Tibial nerve (tissue), 4 donors: ENCODE measurements around the gene RGS7. TPM values are rescaled to one million over a fixed set of nuclear protein-coding genes. Genes with fewer than 3 reads are reported as not detected.

Experiments used
- DNase-seq, 2 donors: peaks; one replicate each; pipeline ENCODE4 v3.0.0-alpha.2; 2019; ENCODE audit warnings: low spot score in 2 of 2
- H3K27ac ChIP-seq, 4 donors: fragments of 200-600 bp; sonication (generic) in 3 of 4; one replicate each; pipeline ENCODE4 v1.5.1; 2017 to 2019; ENCODE audit warnings: mild to moderate bottlenecking in 1 of 4
- H3K27me3 ChIP-seq, 2 donors: fragments of 200-600 bp; sonication (generic) in 1 of 2; one replicate each; pipeline versions ENCODE4 v1.5.1 to v1.6.0; 2017 to 2019
- H3K36me3 ChIP-seq, 3 donors: fragments of 200-600 bp; sonication (generic); one replicate each; pipeline ENCODE4 v1.5.1; 2018 to 2019
- H3K4me1 ChIP-seq, 4 donors: fragments of 200-600 bp; sonication (generic) in 3 of 4; one replicate each; pipeline ENCODE4 v1.5.1; 2017 to 2019
- H3K4me3 ChIP-seq, 4 donors: fragments of 200-600 bp; sonication (generic) in 3 of 4; one replicate each; pipeline ENCODE4 v1.5.1; 2017 to 2019; ENCODE audit warnings: mild to moderate bottlenecking in 1 of 4, moderate library complexity in 1 of 4
- H3K9me3 ChIP-seq, 4 donors: fragments of 200-600 bp; sonication (generic) in 3 of 4; one replicate each; pipeline ENCODE4 v1.5.1; 2017 to 2019
- EP300 ChIP-seq, 2 donors: sonication (generic); formaldehyde crosslinking; IDR thresholded peaks; one replicate each; pipeline ENCODE4 v1.6.1; 2017; ENCODE audit warnings: antibody characterized with exemption in 2 of 2, mild to moderate bottlenecking in 1 of 2
- POLR2A ChIP-seq, 2 donors: fragments of 450-650 bp; IDR thresholded peaks; one replicate each; pipeline ENCODE4 v1.6.1; 2017; ENCODE audit warnings: antibody characterized with exemption in 2 of 2, mild to moderate bottlenecking in 2 of 2, moderate library complexity in 2 of 2
- WGBS, 2 donors: methylation state at CpG; one replicate each; pipeline ENCODE4 v1.1.5; 2018; 5-methylcytosine and 5-hydroxymethylcytosine counted together
- total RNA-seq, 4 donors: library from RNA; depleted of rRNA; stranded (reverse); fragments of >200 nt; gene quantifications; one replicate each; pipeline ENCODE4 v1.1.0, GENCODE V29; 2016
- TF ChIP-seq, protein P1 (sequence below), 5 experiments: fragments of 200-600 bp in 3 of 5; fragments of 450-650 bp in 2 of 5; sonication (generic) in 3 of 5; IDR thresholded peaks; one replicate each; pipeline ENCODE4 v1.5.1; 2016 to 2019; ENCODE audit warnings: antibody characterized with exemption in 5 of 5, mild to moderate bottlenecking in 3 of 5, moderate library complexity in 2 of 5

The RGS7 gene
- total RNA-seq, 4 donors from 2014 or later, result 0.39 to 1.5 (median 1.0) TPM; not detected in 1

GRCh38 chr1:240925273-240925672 lies 431.7 kb downstream of the RGS7 start:
- WGBS, 2 donors, result 92 to 94% methylated on average over 4 of the region's 4 CpGs
- no peaks in the 10 kb centered on the region for H3K4me1 ChIP-seq

DNA sequence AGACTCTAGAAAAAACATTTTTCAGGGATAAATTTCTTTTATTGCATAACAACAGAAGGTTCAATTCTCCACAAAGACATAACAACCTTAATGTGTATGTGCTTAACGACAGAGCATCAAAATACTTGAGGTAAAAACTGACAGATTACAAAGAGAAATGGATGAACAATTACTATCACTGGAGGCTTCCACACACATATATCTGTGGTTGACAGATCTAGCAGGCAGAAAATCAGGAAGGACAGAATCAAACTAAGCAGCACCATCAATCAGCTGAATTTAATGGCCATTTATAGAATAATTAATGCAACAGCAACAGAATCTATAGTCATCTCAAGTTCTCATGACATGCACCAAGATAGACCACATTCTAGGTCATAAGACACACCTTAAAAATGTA lies 439.0 kb downstream of the RGS7 start:
- 85 to 86% methylated on average over 1 of the region's 1 CpG for WGBS, 2 donors
- Histone ChIP-seq H3K4me1 (no peaks in the 10 kb centered on the region), H3K27ac (no peak overlapping the region), H3K27me3 (no peaks in the 10 kb centered on the region), H3K9me3 (peaks cover 0 to 5% (median 0%) of the 10 kb centered on the region in 4 donors), H3K36me3 (no peaks in the 10 kb centered on the region), H3K4me3 (no peak overlapping the region)
- TF ChIP-seq EP300 (IDR thresholded peaks at IDR 0.05), result no peak
- TF ChIP-seq, protein P1, sequence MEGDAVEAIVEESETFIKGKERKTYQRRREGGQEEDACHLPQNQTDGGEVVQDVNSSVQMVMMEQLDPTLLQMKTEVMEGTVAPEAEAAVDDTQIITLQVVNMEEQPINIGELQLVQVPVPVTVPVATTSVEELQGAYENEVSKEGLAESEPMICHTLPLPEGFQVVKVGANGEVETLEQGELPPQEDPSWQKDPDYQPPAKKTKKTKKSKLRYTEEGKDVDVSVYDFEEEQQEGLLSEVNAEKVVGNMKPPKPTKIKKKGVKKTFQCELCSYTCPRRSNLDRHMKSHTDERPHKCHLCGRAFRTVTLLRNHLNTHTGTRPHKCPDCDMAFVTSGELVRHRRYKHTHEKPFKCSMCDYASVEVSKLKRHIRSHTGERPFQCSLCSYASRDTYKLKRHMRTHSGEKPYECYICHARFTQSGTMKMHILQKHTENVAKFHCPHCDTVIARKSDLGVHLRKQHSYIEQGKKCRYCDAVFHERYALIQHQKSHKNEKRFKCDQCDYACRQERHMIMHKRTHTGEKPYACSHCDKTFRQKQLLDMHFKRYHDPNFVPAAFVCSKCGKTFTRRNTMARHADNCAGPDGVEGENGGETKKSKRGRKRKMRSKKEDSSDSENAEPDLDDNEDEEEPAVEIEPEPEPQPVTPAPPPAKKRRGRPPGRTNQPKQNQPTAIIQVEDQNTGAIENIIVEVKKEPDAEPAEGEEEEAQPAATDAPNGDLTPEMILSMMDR (IDR thresholded peaks at IDR 0.05), result no peak
- TF ChIP-seq POLR2A (IDR thresholded peaks at IDR 0.05), result no peak
- no peak for DNase-seq

More at GRCh38 chr1:240925273-240925672, 431.7 kb downstream of the RGS7 start:
- peaks cover 0 to 5% (median 0%) of the 10 kb centered on the region in 4 donors for H3K9me3 ChIP-seq
- no peak overlapping the region for H3K27ac ChIP-seq
- TF ChIP-seq EP300 (IDR thresholded peaks at IDR 0.05) (no peak), POLR2A (IDR thresholded peaks at IDR 0.05) (no peak)
- TF ChIP-seq, protein P1 (IDR thresholded peaks at IDR 0.05), result no peak
- H3K4me3 ChIP-seq, result no peak overlapping the region
- no peaks in the 10 kb centered on the region for H3K36me3 ChIP-seq
- no peaks in the 10 kb centered on the region for H3K27me3 ChIP-seq
- DNase-seq, result no peak

- H3K36me3 ChIP-seq, result no peaks in the 10 kb centered on the region
- no peak overlapping the region for H3K27ac ChIP-seq
- no peaks in the 10 kb centered on the region for H3K27me3 ChIP-seq
- H3K4me3 ChIP-seq, result no peak overlapping the region
- no peak for DNase-seq
- WGBS, 2 donors, result 13 to 18% methylated on average over 1 of the region's 1 CpG
- H3K9me3 ChIP-seq, result no peaks in the 10 kb centered on the region
- H3K4me1 ChIP-seq, result no peaks in the 10 kb centered on the region
- no peak for TF ChIP-seq EP300 (IDR thresholded peaks at IDR 0.05)
- TF ChIP-seq, protein P1 (IDR thresholded peaks at IDR 0.05), result no peak
- TF ChIP-seq POLR2A (IDR thresholded peaks at IDR 0.05), result no peak
These were observed 442.5 kb downstream of the RGS7 start for GRCh38 chr1:240914506-240914905.

GRCh38 chr1:240912821-240913220 lies 444.2 kb downstream of the RGS7 start:
- no peaks in the 10 kb centered on the region for H3K27me3 ChIP-seq

GRCh38 chr1:240909701-240910457 lies 447.1 kb downstream of the RGS7 start:
- Histone ChIP-seq H3K4me3 (no peak overlapping the region), H3K27ac (no peak overlapping the region), H3K9me3 (no peaks in the 10 kb centered on the region), H3K27me3 (no peaks in the 10 kb centered on the region), H3K4me1 (no peaks in the 10 kb centered on the region), H3K36me3 (no peaks in the 10 kb centered on the region)
- 85 to 88% methylated on average over 12 of the region's 12 CpGs for WGBS, 2 donors
- TF ChIP-seq EP300 (IDR thresholded peaks at IDR 0.05) (no peak), POLR2A (IDR thresholded peaks at IDR 0.05) (no peak)
- TF ChIP-seq, protein P1 (IDR thresholded peaks at IDR 0.05), result no peak
- DNase-seq, result no peak

More at GRCh38 chr1:240912821-240913220, 444.2 kb downstream of the RGS7 start:
- Histone ChIP-seq H3K27ac (no peak overlapping the region), H3K4me1 (no peaks in the 10 kb centered on the region), H3K4me3 (no peak overlapping the region), H3K9me3 (no peaks in the 10 kb centered on the region), H3K36me3 (no peaks in the 10 kb centered on the region)
- TF ChIP-seq EP300 (IDR thresholded peaks at IDR 0.05) (no peak), POLR2A (IDR thresholded peaks at IDR 0.05) (no peak)
- TF ChIP-seq, protein P1 (IDR thresholded peaks at IDR 0.05), result no peak
- DNase-seq, result no peak
- 71 to 72% methylated on average over 4 of the region's 4 CpGs for WGBS, 2 donors
